Duodenal mucosa (tissue), 2 donors: Measurements from ENCODE around the gene GNAT2.

ENCODE experiments used
- H3K27ac ChIP-seq: one replicate; pipeline ENCODE4 v1.7.0; 2013; ENCODE audit warnings: low read depth, low read length
- H3K27me3 ChIP-seq, 2 donors: one replicate each; pipeline ENCODE4 v1.7.0; 2013; ENCODE audit warnings: low read length in 2 of 2, control low read depth in 1 of 2; ENCODE audit not compliant: insufficient read depth in 2 of 2, control insufficient read depth in 1 of 2
- H3K36me3 ChIP-seq, 2 donors: one replicate each; pipeline ENCODE4 v1.7.0; 2013; ENCODE audit warnings: low read length in 2 of 2, control low read depth in 1 of 2; ENCODE audit not compliant: insufficient read depth in 2 of 2, control insufficient read depth in 1 of 2
- H3K4me1 ChIP-seq, 2 donors: one replicate each; pipeline ENCODE4 v1.7.0; 2013; ENCODE audit warnings: low read length in 2 of 2, control low read depth in 1 of 2; ENCODE audit not compliant: insufficient read depth in 2 of 2, control insufficient read depth in 1 of 2
- H3K4me3 ChIP-seq, 2 donors: one replicate each; pipeline ENCODE4 v1.7.0; 2013; ENCODE audit warnings: low read length in 2 of 2, low read depth in 1 of 2
- H3K9ac ChIP-seq, 2 donors: one replicate each; pipeline ENCODE4 v1.7.0; 2013; ENCODE audit warnings: low read length in 2 of 2, low read depth in 1 of 2
- H3K9me3 ChIP-seq, 2 donors: one replicate each; pipeline ENCODE4 v1.7.0; 2013; ENCODE audit warnings: low read length in 2 of 2, control low read depth in 1 of 2; ENCODE audit not compliant: control insufficient read depth in 1 of 2

GNAT2 gene

DNA sequence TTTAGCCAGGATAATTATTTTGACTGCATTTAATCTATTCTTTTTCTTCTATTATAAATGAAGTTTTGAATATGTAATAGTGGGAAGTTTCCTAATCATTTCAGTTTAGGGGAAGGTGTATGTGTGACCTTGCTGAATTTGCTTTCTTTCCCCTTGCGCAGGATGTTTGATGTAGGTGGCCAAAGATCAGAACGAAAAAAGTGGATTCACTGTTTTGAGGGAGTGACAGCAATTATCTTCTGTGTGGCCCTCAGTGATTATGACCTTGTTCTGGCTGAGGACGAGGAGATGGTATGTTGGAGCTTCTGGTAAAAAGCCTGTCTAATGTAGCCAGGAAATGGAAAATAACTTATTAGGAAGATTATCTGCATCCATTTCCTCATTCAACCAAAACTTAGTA lies 33.4 kb downstream of the GNAT2 start:
- no peak overlapping the region for H3K4me3 ChIP-seq
- peaks cover 22 to 80% of the 10 kb centered on the region in 2 donors for H3K36me3 ChIP-seq
- no peak overlapping the region for H3K9ac ChIP-seq
- no peaks in the 10 kb centered on the region for H3K9me3 ChIP-seq
- no peaks in the 10 kb centered on the region for H3K27me3 ChIP-seq
- no peak overlapping the region for H3K27ac ChIP-seq
- no peaks in the 10 kb centered on the region for H3K4me1 ChIP-seq

DNA sequence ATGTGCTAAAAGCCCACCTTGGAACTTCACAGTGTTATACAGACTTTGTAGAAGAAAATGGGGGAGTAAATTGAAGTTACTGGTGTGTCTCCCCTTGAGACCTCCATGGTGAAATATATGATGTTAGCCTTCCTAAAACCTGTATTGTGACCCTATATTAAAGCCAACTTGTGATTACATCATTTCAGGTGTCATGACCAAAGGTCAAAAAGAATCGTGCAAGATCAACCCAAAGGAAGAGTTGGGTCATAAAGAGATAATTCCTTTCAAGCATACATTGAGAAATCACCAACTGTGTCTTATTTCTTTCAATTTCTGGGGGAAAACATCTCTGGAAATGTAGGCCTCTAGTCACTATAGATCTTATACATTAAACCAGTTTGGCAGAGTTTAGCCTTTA lies 34.6 kb downstream of the GNAT2 start:
- Histone ChIP-seq H3K27ac (no peak overlapping the region), H3K9me3 (no peaks in the 10 kb centered on the region), H3K9ac (no peak overlapping the region), H3K27me3 (no peaks in the 10 kb centered on the region), H3K36me3 (peaks cover 29 to 82% of the 10 kb centered on the region in 2 donors), H3K4me1 (no peaks in the 10 kb centered on the region), H3K4me3 (no peak overlapping the region)

DNA sequence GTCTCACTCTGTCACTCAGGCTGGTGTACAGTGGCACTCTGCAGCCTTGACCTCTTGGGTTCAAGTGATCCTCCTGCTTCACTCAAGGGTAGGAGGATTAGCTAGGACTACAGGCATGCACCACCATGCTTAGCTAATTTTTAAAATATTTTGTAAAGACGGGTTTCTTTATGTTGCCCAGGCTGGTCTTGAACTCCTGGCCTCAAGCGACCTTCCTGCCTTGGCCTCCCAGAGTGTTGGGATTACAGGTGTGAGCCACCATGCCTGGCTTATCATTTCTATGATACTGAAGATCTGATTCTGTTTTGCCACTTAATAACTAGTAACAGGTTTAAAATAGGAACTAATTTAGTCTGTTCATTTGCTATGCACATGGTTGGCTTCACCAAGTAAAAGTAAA lies 37.4 kb downstream of the GNAT2 start:
- no peak overlapping the region for H3K9ac ChIP-seq
- no peaks in the 10 kb centered on the region for H3K9me3 ChIP-seq
- peaks cover 29 to 76% of the 10 kb centered on the region in 2 donors for H3K36me3 ChIP-seq
- no peak overlapping the region for H3K4me3 ChIP-seq
- H3K27me3 ChIP-seq = no peaks in the 10 kb centered on the region
- no peaks in the 10 kb centered on the region for H3K4me1 ChIP-seq
- no peak overlapping the region for H3K27ac ChIP-seq

DNA sequence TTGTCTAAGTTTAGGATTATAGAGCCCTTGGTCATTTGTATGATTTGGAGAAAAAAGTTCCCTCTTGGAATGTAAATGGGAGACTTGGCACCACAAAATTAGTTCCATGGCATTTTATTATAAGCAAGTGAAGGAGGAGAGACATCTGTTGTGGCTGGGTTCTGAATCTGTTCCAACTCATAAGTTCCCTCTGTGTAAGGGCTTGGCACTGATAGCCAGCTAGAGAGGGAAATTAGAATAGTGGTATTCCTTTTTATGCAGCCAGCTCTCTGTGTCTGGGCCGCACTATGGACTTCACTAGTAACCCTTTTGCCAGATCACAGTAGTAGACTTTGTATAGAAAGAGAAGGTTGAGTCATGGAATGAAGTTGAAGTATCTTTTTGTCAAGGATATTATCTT lies 39.9 kb downstream of the GNAT2 start:
- peaks cover 13 to 60% of the 10 kb centered on the region in 2 donors for H3K36me3 ChIP-seq
- H3K27ac ChIP-seq = no peak overlapping the region
- H3K9me3 ChIP-seq = no peaks in the 10 kb centered on the region
- H3K27me3 ChIP-seq = no peaks in the 10 kb centered on the region
- H3K4me3 ChIP-seq = no peak overlapping the region
- H3K9ac ChIP-seq = no peak overlapping the region
- H3K4me1 ChIP-seq = no peaks in the 10 kb centered on the region

DNA sequence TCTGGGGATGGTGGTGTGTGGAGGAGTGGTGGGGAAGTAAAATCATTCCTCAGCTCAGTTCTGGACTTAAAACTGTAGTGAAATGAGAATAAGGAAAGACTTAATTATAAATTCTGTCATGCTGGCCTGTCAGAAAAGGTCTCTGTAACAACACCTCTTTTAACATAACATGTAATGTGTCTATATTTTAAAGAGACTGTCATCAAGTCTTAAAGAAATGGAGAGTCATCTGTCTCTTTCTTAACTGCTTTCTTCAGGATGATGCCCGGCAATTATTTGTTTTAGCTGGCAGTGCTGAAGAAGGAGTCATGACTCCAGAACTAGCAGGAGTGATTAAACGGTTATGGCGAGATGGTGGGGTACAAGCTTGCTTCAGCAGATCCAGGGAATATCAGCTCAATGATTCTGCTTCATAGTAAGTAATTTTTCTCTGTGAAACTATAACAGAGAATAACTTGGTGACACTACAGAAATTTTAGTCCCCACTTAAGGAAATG lies 40.4 kb downstream of the GNAT2 start:
- Histone ChIP-seq H3K4me3 (no peak overlapping the region), H3K27me3 (no peaks in the 10 kb centered on the region), H3K4me1 (peaks cover 0 to 2% of the 10 kb centered on the region in 2 donors), H3K27ac (no peak overlapping the region), H3K9ac (no peak overlapping the region), H3K9me3 (no peaks in the 10 kb centered on the region), H3K36me3 (peaks cover 8 to 59% of the 10 kb centered on the region in 2 donors)

DNA sequence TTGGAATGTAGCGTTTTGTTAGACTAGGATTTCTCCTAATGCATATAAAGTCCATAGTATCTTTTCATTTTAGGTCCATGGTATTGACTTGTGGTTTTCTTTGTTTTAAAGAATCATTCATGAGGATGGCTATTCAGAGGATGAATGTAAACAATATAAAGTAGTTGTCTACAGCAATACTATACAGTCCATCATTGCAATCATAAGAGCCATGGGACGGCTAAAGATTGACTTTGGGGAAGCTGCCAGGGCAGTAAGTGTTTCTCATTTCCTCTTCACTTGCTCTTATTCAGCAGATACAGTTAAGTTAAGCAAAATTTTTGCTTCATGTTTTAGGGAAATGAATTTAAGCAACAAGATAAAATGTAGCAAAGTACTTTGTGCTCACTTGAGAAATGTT lies 45.6 kb downstream of the GNAT2 start:
- H3K9me3 ChIP-seq = no peaks in the 10 kb centered on the region
- no peak overlapping the region for H3K4me3 ChIP-seq
- H3K36me3 ChIP-seq = peaks cover 0 to 22% of the 10 kb centered on the region in 2 donors
- H3K27me3 ChIP-seq = no peaks in the 10 kb centered on the region
- no peak overlapping the region for H3K27ac ChIP-seq
- H3K9ac ChIP-seq = no peak overlapping the region
- peaks cover 7 to 22% of the 10 kb centered on the region in 2 donors for H3K4me1 ChIP-seq

DNA sequence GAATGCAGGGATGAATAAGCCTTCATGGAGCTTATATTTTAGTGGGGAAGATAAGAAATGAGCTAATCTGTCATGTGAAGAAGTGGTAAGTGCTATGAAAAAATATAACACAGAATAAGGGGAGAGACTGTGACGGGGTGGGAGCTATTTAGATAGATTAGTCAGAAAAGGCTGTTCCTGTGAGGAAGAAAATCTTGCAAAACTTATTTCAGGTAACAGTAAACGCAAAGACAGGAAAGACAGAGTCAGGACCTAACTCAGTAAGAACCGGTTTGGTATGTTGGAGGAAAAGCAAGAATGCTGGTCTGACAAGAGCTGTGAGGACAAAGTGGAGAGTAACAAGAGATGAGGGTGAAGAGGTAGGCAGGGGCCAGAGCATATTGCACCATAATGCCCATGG lies 49.0 kb downstream of the GNAT2 start:
- Histone ChIP-seq H3K9me3 (no peaks in the 10 kb centered on the region), H3K4me1 (peaks cover 17 to 39% of the 10 kb centered on the region in 2 donors), H3K36me3 (peaks cover 0 to 12% of the 10 kb centered on the region in 2 donors), H3K9ac (no peak overlapping the region), H3K4me3 (no peak overlapping the region), H3K27ac (no peak overlapping the region), H3K27me3 (no peaks in the 10 kb centered on the region)

DNA sequence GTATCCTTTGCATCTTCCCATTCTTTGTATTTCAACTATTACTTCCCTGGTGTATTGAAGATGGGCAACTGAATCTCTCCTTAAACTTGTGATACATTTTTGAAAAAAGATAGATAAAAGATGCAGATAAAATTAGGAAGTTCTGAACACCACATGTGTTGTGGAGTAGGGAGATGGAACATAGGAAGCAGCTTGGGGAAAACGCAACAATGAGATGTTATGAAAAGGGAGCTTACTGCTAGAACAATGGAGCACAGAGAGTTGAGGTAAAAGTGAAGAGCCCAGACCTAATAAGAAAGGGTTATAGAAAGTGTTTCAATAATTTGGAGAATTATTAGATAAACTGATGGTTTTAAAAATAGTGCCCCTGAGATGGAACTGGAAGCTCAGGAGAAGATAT lies 50.1 kb downstream of the GNAT2 start:
- H3K27me3 ChIP-seq = no peaks in the 10 kb centered on the region
- H3K9ac ChIP-seq = no peak overlapping the region
- no peaks in the 10 kb centered on the region for H3K9me3 ChIP-seq
- H3K4me3 ChIP-seq = no peak overlapping the region
- H3K36me3 ChIP-seq = peaks cover 0 to 6% of the 10 kb centered on the region in 2 donors
- peaks cover 17 to 42% of the 10 kb centered on the region in 2 donors for H3K4me1 ChIP-seq
- H3K27ac ChIP-seq = no peak overlapping the region

DNA sequence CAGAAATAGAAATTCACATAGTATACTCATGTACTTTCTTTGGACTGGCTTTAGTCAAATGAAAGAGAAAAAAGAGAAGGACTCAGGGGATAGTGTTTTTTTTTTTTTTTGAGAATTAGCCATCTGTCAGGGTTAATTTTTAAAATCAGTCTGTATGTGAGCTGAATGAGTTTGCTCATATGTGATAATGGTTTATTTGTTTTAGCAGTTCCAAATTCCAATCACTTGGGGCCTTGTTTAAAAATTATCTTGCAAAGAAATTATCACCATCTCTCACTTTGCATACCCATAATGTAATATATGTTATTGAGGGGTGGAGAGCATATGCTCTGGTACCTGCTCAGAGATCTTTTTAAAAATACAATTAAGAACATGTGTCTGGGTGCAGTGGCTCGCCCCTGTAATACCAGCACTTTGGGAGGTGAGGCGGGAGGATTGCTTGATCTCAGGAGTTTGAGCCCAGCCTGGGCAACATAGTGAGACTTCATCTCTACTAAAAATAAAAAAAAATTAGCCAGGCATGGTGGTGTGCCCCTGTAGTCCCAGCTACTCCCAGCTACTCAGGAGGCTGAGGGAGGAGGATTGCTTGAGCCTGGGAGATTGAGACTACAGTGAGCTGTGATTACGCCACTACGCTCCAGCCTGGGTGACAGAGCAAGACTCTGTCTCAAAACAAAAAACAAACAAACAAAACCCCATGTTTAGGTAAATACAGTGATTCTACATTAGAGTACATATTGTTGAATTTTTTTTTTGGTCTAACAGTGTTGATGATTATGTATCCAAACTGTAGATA lies 51.3 kb downstream of the GNAT2 start:
- Histone ChIP-seq H3K4me3 (no peak overlapping the region), H3K36me3 (no peaks in the 10 kb centered on the region), H3K9me3 (no peaks in the 10 kb centered on the region), H3K27ac (no peak overlapping the region), H3K9ac (no peak overlapping the region), H3K27me3 (no peaks in the 10 kb centered on the region), H3K4me1 (peaks cover 19 to 50% of the 10 kb centered on the region in 2 donors)

DNA sequence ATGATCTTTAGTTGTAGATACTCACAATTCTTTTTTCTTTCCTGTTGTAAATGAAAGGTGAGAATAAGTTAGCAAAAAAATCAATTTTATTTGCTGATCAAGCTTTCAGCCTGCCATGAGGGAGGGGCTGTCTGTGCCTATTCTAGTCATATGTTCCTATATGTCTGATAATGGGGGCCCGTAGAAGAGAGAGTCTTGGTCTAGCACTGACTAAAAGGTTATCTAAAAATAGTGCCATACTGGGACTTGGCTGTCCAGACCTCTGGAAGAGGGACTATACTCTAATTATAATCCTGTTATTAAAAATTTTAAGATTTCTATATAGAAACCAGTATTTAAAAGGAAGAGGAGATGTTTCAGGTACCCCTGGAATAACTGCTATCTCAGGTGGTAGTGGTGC lies 52.4 kb downstream of the GNAT2 start:
- Histone ChIP-seq H3K4me3 (no peak overlapping the region), H3K27me3 (no peaks in the 10 kb centered on the region), H3K4me1 (peaks cover 23 to 48% of the 10 kb centered on the region in 2 donors), H3K27ac (no peak overlapping the region), H3K9me3 (no peaks in the 10 kb centered on the region), H3K36me3 (no peaks in the 10 kb centered on the region), H3K9ac (no peak overlapping the region)
